DOHH2 (cell line): ENCODE results near the gene MYLK3.

ENCODE experiments used
- H3F3A ChIP-seq: fragments of 200-600 bp; sonication (generic), shearing (Covaris generic); 2 replicates; pipeline ENCODE4 v1.6.0; 2016; ENCODE audit warnings: antibody characterized with exemption, mild to moderate bottlenecking; ENCODE audit not compliant: control insufficient read depth, insufficient read depth
- H3K27ac ChIP-seq: fragments of 200-600 bp; sonication (generic); 2 replicates; pipeline ENCODE4 v1.5.1; 2014; ENCODE audit warnings: low read depth, mild to moderate bottlenecking, low read length, moderate library complexity
- H3K27me3 ChIP-seq: fragments of 200-600 bp; sonication (generic); 2 replicates; pipeline ENCODE4 v1.6.1; 2014; ENCODE audit warnings: mild to moderate bottlenecking, low read length, mixed read lengths; ENCODE audit not compliant: control insufficient read depth
- H3K36me3 ChIP-seq: fragments of 200-600 bp; sonication (generic); 2 replicates; pipeline ENCODE4 v1.6.1; 2014; ENCODE audit warnings: mild to moderate bottlenecking, low read length, moderate library complexity, mixed read lengths; ENCODE audit not compliant: control insufficient read depth
- H3K4me1 ChIP-seq: fragments of 200-600 bp; sonication (generic); 2 replicates; pipeline ENCODE4 v1.6.1; 2014; ENCODE audit warnings: mild to moderate bottlenecking, low read length, mixed read lengths; ENCODE audit not compliant: control insufficient read depth
- H3K4me2 ChIP-seq: fragments of 200-600 bp; sonication (generic); 2 replicates; pipeline ENCODE4 v1.6.0; 2014; ENCODE audit warnings: mild to moderate bottlenecking, low read length, moderate library complexity
- H3K4me3 ChIP-seq: fragments of 200-600 bp; sonication (generic); 2 replicates; pipeline ENCODE4 v1.5.1; 2014; ENCODE audit warnings: mild to moderate bottlenecking, low read length, mixed read lengths
- H3K79me2 ChIP-seq: fragments of 200-600 bp; sonication (generic); 2 replicates; pipeline ENCODE4 v1.6.1; 2014; ENCODE audit warnings: mild to moderate bottlenecking, low read length, mixed read lengths; ENCODE audit not compliant: control insufficient read depth
- H3K9me2 ChIP-seq: fragments of 200-600 bp; sonication (generic); replicated peaks from 2 replicates; pipeline ENCODE4 v1.6.1; 2014; ENCODE audit warnings: mild to moderate bottlenecking, low read length, mixed read lengths; ENCODE audit not compliant: control insufficient read depth
- H3K9me3 ChIP-seq: fragments of 200-600 bp; sonication (generic); 2 replicates; pipeline ENCODE4 v1.6.1; 2014; ENCODE audit warnings: antibody characterized with exemption, low read length, mixed read lengths; ENCODE audit not compliant: control insufficient read depth, insufficient read depth
- H4K20me1 ChIP-seq: fragments of 200-600 bp; sonication (generic); 2 replicates; pipeline ENCODE4 v1.6.0; 2014; ENCODE audit warnings: low read depth, mild to moderate bottlenecking, antibody characterized with exemption, low read length, moderate library complexity; ENCODE audit not compliant: control insufficient read depth, insufficient read depth
- EZH2phosphoT487 ChIP-seq: fragments of 200-600 bp; sonication (generic); IDR thresholded peaks from 2 replicates; pipeline ENCODE4 v1.6.1; 2017; ENCODE audit warnings: borderline replicate concordance, mild to moderate bottlenecking, antibody characterized with exemption, low read length, moderate library complexity, mixed read lengths
- TF ChIP-seq, protein P1 (sequence below): fragments of 200-600 bp; sonication (generic); IDR thresholded peaks from one replicate; pipeline ENCODE4 v1.5.1; 2014; ENCODE audit warnings: antibody characterized with exemption, mild to moderate bottlenecking, low read depth, low read length; ENCODE audit not compliant: poor library complexity, severe bottlenecking

Gene MYLK3

DNA sequence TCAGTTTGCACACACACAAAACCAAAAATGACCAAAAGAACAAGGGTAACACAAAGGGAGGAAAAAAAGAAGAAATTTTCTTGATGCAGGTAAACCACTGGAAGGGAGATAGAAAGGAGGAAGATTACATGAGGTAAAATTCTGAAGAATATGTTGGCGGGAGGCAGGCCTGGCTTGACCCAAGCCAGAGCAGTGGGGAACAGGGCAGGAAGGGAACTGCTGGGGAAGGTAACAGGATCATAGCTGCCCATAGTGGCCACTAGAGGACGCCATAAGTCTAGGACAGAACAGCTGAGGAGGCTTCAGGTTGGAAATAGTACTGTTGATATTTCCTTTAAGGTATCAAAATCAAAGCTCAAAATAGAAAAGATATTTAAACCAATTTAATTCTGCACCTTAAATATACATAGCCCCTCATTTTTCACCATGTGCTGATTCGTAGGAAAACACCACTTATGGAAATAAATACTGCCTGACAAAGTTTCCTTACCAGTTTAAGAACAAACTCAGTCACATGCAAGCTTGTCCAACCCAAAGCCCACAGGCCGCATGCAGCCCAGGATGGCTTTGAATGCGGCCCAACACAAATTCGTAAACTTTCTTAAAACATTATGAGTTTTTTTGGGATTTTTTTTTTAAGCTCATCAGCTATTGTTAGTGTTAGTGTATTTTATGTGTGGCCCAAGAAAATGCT lies 74.7 kb downstream of the MYLK3 start:
- no peaks in the 10 kb centered on the region for H3K79me2 ChIP-seq
- TF ChIP-seq EZH2phosphoT487 = no peak
- TF ChIP-seq, protein P1, sequence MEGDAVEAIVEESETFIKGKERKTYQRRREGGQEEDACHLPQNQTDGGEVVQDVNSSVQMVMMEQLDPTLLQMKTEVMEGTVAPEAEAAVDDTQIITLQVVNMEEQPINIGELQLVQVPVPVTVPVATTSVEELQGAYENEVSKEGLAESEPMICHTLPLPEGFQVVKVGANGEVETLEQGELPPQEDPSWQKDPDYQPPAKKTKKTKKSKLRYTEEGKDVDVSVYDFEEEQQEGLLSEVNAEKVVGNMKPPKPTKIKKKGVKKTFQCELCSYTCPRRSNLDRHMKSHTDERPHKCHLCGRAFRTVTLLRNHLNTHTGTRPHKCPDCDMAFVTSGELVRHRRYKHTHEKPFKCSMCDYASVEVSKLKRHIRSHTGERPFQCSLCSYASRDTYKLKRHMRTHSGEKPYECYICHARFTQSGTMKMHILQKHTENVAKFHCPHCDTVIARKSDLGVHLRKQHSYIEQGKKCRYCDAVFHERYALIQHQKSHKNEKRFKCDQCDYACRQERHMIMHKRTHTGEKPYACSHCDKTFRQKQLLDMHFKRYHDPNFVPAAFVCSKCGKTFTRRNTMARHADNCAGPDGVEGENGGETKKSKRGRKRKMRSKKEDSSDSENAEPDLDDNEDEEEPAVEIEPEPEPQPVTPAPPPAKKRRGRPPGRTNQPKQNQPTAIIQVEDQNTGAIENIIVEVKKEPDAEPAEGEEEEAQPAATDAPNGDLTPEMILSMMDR = peak; percentile 96
- H3K27me3 ChIP-seq = no peaks in the 10 kb centered on the region
- H3K9me2 ChIP-seq = no peaks in the 10 kb centered on the region
- H3K27ac ChIP-seq = peak overlapping the region; percentile 62
- 0 out of 2 replicates have a peak, but pooled peaks cover 3% of the 10 kb centered on the region for H3F3A ChIP-seq
- no peak overlapping the region for H3K4me2 ChIP-seq
- H4K20me1 ChIP-seq = no peaks in the 10 kb centered on the region
- no peak overlapping the region for H3K4me3 ChIP-seq
- peaks cover 23% of the 10 kb centered on the region for H3K4me1 ChIP-seq
- H3K9me3 ChIP-seq = no peaks in the 10 kb centered on the region
- H3K36me3 ChIP-seq = peaks cover 79% of the 10 kb centered on the region

DNA sequence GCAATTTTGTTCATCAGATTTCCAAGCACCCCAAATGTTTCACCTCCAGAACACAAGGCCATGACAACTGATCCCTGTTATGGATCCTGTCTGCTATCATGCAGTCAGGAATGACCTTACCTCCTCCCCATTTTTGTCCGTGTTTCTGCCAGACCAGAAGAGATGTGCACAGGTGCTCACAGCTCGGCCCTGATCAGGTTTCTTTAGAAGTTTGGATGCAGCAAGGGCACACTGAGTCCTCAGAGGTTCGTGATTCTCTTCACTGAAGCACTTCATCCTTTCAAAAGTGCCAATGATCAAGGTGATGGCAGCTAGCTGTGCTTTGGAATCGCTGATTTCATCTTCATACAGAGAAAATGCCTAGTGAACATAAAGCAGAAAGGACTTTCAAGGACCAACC lies 86.0 kb downstream of the MYLK3 start:
- H3K9me2 ChIP-seq = no peaks in the 10 kb centered on the region
- peaks cover 72% of the 10 kb centered on the region for H3K36me3 ChIP-seq
- no peak for TF ChIP-seq EZH2phosphoT487
- TF ChIP-seq, protein P1 = no peak
- no peaks in the 10 kb centered on the region for H3K9me3 ChIP-seq
- no peaks in the 10 kb centered on the region for H3K27me3 ChIP-seq
- no peak overlapping the region for H3K27ac ChIP-seq
- no peaks in the 10 kb centered on the region for H4K20me1 ChIP-seq
- peaks cover 3% of the 10 kb centered on the region for H3F3A ChIP-seq
- no peaks in the 10 kb centered on the region for H3K79me2 ChIP-seq
- H3K4me1 ChIP-seq = peaks cover 20% of the 10 kb centered on the region
- H3K4me3 ChIP-seq = no peak overlapping the region
- no peak overlapping the region for H3K4me2 ChIP-seq

DNA sequence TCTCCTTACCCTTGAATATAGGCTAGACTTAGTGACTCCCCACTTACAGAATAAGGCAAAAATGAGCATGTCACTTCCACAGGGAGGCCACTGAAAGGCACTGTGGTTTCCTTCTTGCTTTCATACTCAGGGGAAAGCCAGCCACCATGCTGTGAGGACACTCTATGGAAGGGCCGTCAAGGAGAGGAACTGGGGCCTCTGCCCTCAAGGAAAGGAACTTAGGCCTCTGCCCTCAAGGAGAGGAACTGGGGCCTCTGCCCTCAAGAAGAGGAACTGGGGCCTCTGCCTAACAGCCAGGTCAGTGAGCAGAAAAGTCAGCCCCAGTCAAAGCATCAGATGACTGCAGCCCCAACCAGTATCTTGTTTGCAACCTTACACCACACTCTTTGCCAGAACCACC lies 89.2 kb downstream of the MYLK3 start:
- H3F3A ChIP-seq = peaks cover 3% of the 10 kb centered on the region
- peak overlapping the region; percentile 33 for H3K4me2 ChIP-seq
- H3K9me3 ChIP-seq = no peaks in the 10 kb centered on the region
- H3K4me1 ChIP-seq = peaks cover 20% of the 10 kb centered on the region
- no peak overlapping the region for H3K4me3 ChIP-seq
- no peaks in the 10 kb centered on the region for H3K27me3 ChIP-seq
- H3K79me2 ChIP-seq = no peaks in the 10 kb centered on the region
- H3K9me2 ChIP-seq = no peaks in the 10 kb centered on the region
- H3K36me3 ChIP-seq = peaks cover 54% of the 10 kb centered on the region
- H4K20me1 ChIP-seq = no peaks in the 10 kb centered on the region
- TF ChIP-seq, protein P1 = no peak
- TF ChIP-seq EZH2phosphoT487 = no peak
- peak overlapping the region; percentile 11; the same call in 1 of the 2 replicates for H3K27ac ChIP-seq
